Upper lobe of left lung (tissue), 6 donors: ENCODE results near the gene INSM1. TPM values are rescaled to one million over a fixed set of nuclear protein-coding genes. Genes with fewer than 3 reads are reported as not detected.

Experiments used
- ATAC-seq, 2 donors: fragments of 200-7000 bp; cut with Tn5 transposase; one replicate each; pipeline ENCODE4 v1.9.1; 2022; ENCODE audit warnings: mild to moderate bottlenecking in 2 of 2, moderate library complexity in 2 of 2; ENCODE audit not compliant: low FRiP score in 2 of 2
- DNase-seq, 2 donors: peaks; one replicate each; pipeline ENCODE4 v3.0.0-alpha.2; 2019 to 2020
- H3K27ac ChIP-seq, 4 donors: fragments of 200-600 bp; sonication (generic); one replicate each; pipeline ENCODE4 v1.5.1; 2016 to 2019
- H3K27me3 ChIP-seq, 4 donors: fragments of 200-600 bp; sonication (generic); one replicate each; pipeline ENCODE4 v1.5.1; 2017 to 2019
- H3K36me3 ChIP-seq, 4 donors: fragments of 200-600 bp; sonication (generic); one replicate each; pipeline ENCODE4 v1.5.1; 2016 to 2019
- H3K4me1 ChIP-seq, 4 donors: fragments of 200-600 bp; sonication (generic); one replicate each; pipeline ENCODE4 v1.5.1; 2018 to 2019
- H3K4me3 ChIP-seq, 4 donors: fragments of 200-600 bp; sonication (generic); one replicate each; pipeline ENCODE4 v1.5.1; 2017 to 2019; ENCODE audit warnings: mild to moderate bottlenecking in 2 of 4, moderate library complexity in 1 of 4
- H3K9me3 ChIP-seq, 4 donors: fragments of 200-600 bp; sonication (generic); one replicate each; pipeline ENCODE4 v1.5.1; 2018 to 2019
- EP300 ChIP-seq, 4 donors: sonication (generic); formaldehyde crosslinking; IDR thresholded peaks; one replicate each; pipeline ENCODE4 v1.5.1; 2017; ENCODE audit warnings: antibody characterized with exemption in 4 of 4, control low read depth in 2 of 4
- POLR2A ChIP-seq, 4 donors: fragments of 450-650 bp; IDR thresholded peaks; one replicate each; pipeline ENCODE4 v1.5.1; 2016 to 2017; ENCODE audit warnings: antibody characterized with exemption in 4 of 4, mild to moderate bottlenecking in 2 of 4
- POLR2AphosphoS5 ChIP-seq, 2 donors: sonication (generic); formaldehyde crosslinking; IDR thresholded peaks; one replicate each; pipeline ENCODE4 v1.5.1; 2017; ENCODE audit warnings: antibody characterized with exemption in 2 of 2
- WGBS, 2 donors: methylation state at CpG; one replicate each; pipeline ENCODE4 v1.1.5; 2017 to 2018; 5-methylcytosine and 5-hydroxymethylcytosine counted together
- total RNA-seq, 6 donors: library from RNA; depleted of rRNA in 4 of 6; stranded (reverse); fragments of >200 nt in 4 of 6; gene quantifications; one replicate each; pipeline versions ENCODE4 v1.1.0 to v1.2.1, GENCODE V29; 2016 to 2021
- TF ChIP-seq, protein P1 (sequence below), 6 experiments: fragments of 450-650 bp in 4 of 6; fragments of 200-600 bp in 2 of 6; sonication (generic) in 2 of 6; IDR thresholded peaks; one replicate each; pipeline ENCODE4 v1.5.1; 2016 to 2019; ENCODE audit warnings: antibody characterized with exemption in 6 of 6
- donor health status: DM: no; HTN: no; CAD: no; lungs with moderate emphysema.
- donor health status: DM: no; HTN: yes; CAD: no; lungs with severe emphysema.

Gene INSM1
- total RNA-seq, 6 donors from 2014 or later = not detected

DNA sequence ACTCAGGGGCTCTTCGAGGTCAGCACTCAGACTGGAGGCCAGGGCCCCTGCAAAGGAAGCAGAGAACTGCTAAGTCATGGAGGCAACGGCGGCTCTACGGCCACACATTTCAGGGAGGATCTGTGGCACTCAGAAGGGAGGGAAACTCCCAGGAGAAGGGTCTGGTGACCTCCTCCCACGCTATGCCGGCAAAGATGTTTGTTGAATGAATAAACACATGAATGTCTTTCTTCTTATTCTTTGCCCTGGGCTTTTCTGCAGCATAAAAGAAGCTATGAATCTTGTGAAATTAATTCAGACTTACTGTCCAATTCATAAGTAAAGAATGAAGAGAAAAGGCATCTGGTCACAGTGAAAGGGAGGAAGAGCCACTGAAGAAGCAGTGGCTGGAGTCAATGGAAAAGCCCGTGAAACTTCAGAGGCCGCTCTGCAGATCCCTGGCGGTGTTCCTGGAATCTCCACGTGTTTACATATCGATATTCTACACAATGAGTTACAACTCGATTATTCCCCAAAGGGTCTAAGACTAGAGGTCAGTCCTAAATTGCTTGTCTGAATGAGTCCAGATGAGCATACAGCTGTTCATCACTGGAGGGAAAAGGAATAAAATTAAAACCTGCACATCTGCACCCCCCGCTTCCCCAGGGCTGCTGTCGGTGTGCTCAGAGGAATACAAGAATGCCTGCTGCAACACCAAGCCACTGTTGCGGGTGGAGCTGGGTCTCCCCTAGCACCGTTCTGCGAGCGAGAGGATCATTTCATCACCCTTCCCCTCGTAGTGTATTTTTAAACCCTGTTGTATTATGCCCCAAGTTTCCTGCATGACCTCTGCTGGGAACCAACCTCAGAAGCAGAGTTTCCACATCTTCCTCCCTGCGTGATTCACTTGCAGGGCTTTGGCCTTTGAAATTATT is 25.6 kb downstream of the INSM1 start:
- ATAC-seq = no peak
- H3K36me3 ChIP-seq = peaks cover 0 to 88% (median 49%) of the 10 kb centered on the region in 4 donors
- no peak overlapping the region for H3K4me3 ChIP-seq
- H3K27ac ChIP-seq = no peak overlapping the region
- WGBS, 2 donors = 63 to 65% methylated on average over 19 to 20 of the region's 20 CpGs
- no peak for DNase-seq
- H3K4me1 ChIP-seq = no peaks in the 10 kb centered on the region
- H3K9me3 ChIP-seq = no peaks in the 10 kb centered on the region
- H3K27me3 ChIP-seq = no peaks in the 10 kb centered on the region
- TF ChIP-seq, protein P1, sequence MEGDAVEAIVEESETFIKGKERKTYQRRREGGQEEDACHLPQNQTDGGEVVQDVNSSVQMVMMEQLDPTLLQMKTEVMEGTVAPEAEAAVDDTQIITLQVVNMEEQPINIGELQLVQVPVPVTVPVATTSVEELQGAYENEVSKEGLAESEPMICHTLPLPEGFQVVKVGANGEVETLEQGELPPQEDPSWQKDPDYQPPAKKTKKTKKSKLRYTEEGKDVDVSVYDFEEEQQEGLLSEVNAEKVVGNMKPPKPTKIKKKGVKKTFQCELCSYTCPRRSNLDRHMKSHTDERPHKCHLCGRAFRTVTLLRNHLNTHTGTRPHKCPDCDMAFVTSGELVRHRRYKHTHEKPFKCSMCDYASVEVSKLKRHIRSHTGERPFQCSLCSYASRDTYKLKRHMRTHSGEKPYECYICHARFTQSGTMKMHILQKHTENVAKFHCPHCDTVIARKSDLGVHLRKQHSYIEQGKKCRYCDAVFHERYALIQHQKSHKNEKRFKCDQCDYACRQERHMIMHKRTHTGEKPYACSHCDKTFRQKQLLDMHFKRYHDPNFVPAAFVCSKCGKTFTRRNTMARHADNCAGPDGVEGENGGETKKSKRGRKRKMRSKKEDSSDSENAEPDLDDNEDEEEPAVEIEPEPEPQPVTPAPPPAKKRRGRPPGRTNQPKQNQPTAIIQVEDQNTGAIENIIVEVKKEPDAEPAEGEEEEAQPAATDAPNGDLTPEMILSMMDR (IDR thresholded peaks at IDR 0.05) = no peak
- TF ChIP-seq POLR2A (IDR thresholded peaks at IDR 0.05) (no peak), POLR2AphosphoS5 (IDR thresholded peaks at IDR 0.05) (no peak), EP300 (IDR thresholded peaks at IDR 0.05) (no peak)

DNA sequence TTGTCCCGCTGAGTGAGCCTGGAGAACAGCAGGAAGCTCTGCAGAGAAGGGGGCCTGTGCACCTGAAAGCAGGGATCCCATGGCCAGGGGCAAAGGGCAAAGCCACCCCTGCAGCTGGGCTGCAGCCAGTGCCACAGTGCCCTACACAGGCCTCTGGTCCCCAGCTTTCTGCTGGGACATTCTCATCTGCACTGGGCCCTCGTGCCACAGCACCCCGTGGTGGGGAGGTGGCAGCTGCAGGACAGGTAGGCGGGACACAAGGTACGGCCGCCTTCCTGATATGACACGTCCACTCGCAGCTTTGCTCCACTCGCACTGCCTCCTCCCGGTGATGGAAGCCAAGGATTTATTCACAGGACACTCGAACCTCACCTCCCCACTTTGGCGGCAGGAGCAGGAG is 27.2 kb downstream of the INSM1 start:
- TF ChIP-seq EP300 (IDR thresholded peaks at IDR 0.05) (no peak), POLR2A (IDR thresholded peaks at IDR 0.05) (no peak), POLR2AphosphoS5 (IDR thresholded peaks at IDR 0.05) (no peak)
- TF ChIP-seq, protein P1 (IDR thresholded peaks at IDR 0.05) = no peak
- Histone ChIP-seq H3K36me3 (peaks cover 0 to 88% (median 50%) of the 10 kb centered on the region in 4 donors), H3K27ac (no peak overlapping the region), H3K27me3 (no peaks in the 10 kb centered on the region), H3K4me3 (no peak overlapping the region), H3K4me1 (no peaks in the 10 kb centered on the region), H3K9me3 (no peaks in the 10 kb centered on the region)
- DNase-seq (peak in 1 of 2 donors; percentile 61), ATAC-seq (no peak)
- WGBS, 2 donors = 90 to 93% methylated on average over 5 to 12 of the region's 12 CpGs

DNA sequence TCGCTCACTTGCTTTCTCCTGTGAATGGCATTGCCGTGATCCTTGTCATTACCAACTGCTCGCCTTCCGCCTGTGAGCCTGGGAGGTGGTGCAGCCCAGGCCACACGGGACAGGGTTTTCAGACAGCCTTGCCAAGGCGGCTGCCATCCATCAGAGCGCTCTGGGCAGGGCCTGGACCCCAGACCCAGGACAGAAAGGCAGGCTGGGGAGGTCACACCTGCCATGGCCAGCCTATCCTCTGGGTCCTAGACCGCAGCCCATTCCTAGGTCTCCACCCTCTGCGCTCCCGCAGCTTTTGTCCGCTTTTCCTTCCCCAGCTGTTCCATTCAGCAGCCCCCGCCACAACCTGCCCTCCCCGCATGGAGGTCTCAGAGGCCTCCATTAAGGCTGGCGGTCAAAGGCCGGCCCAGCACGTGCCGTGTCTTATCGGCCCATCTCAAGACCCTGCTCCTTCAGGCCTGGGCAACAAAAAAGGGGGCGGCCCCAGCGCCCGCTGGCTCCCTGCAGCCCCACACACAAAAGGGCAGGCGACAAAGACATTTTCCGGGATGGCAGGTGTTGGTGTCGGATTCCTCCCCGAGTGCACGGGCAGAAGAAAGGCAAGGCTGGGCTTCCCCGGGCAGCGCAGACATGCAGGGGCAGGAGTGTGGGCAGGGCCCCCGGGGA is 28.1 kb downstream of the INSM1 start:
- H3K36me3 ChIP-seq = peaks cover 0 to 78% (median 44%) of the 10 kb centered on the region in 4 donors
- WGBS, 2 donors = 88 to 94% methylated on average over 21 to 29 of the region's 29 CpGs

DNA sequence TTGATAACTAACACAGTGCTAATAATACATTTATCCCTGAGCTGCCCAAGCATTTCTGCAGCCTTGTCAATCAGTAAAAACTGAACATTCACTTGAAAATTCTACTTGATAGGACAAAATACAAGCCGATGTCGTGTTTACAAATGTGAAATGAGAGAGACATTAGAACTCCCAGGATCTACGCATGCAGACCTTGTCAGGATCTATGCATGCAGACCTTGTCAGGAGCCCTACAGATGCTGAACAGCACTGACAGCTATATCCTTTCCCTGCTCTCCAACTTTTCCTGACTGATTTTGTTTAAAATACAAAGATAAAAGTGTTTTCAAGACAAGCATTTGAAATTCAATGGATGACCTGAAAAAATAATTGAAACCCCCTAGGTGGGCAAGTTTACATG is 28.9 kb downstream of the INSM1 start:
- DNase-seq (no peak), ATAC-seq (no peak)
- Histone ChIP-seq H3K4me1 (no peaks in the 10 kb centered on the region), H3K27ac (no peak overlapping the region), H3K9me3 (no peaks in the 10 kb centered on the region), H3K4me3 (no peak overlapping the region), H3K36me3 (peaks cover 0 to 73% (median 37%) of the 10 kb centered on the region in 4 donors), H3K27me3 (no peaks in the 10 kb centered on the region)
- WGBS, 2 donors = 92 to 95% methylated on average over 3 of the region's 3 CpGs
- TF ChIP-seq POLR2A (IDR thresholded peaks at IDR 0.05) (no peak), EP300 (IDR thresholded peaks at IDR 0.05) (no peak), POLR2AphosphoS5 (IDR thresholded peaks at IDR 0.05) (no peak)
- TF ChIP-seq, protein P1 (IDR thresholded peaks at IDR 0.05) = no peak

More for the DNA sequence above, 28.1 kb downstream of the INSM1 start:
- no peak overlapping the region for H3K27ac ChIP-seq
- H3K27me3 ChIP-seq = no peaks in the 10 kb centered on the region
- no peak overlapping the region for H3K4me3 ChIP-seq
- ATAC-seq (no peak), DNase-seq (peak in 1 of 2 donors; percentile 67)
- TF ChIP-seq EP300 (IDR thresholded peaks at IDR 0.05) (no peak), POLR2A (IDR thresholded peaks at IDR 0.05) (no peak), POLR2AphosphoS5 (IDR thresholded peaks at IDR 0.05) (no peak)
- TF ChIP-seq, protein P1 (IDR thresholded peaks at IDR 0.05) = no peak
- H3K4me1 ChIP-seq = no peaks in the 10 kb centered on the region
- no peaks in the 10 kb centered on the region for H3K9me3 ChIP-seq
